BE2C (cell line): ENCODE measurements around the gene MRPL17.

Source experiments
- DNase-seq: peaks from one replicate; pipeline ENCODE4 v3.0.0-alpha.2; 2020
- H3K27me3 ChIP-seq: fragments of 250-450 bp; sonication (Bioruptor Pico); 2 replicates; pipeline ENCODE4 v1.5.1; 2020; ENCODE audit warnings: mild to moderate bottlenecking
- H3K36me3 ChIP-seq: fragments of 250-450 bp; sonication (Bioruptor Pico); 2 replicates; pipeline ENCODE4 v1.5.1; 2020; ENCODE audit warnings: mild to moderate bottlenecking
- H3K4me1 ChIP-seq: fragments of 250-450 bp; sonication (Bioruptor Pico); 2 replicates; pipeline ENCODE4 v1.5.1; 2020
- H3K4me3 ChIP-seq: 2 replicates; pipeline ENCODE4 v1.5.1; 2011; ENCODE audit warnings: low read depth, low read length
- H3K9me3 ChIP-seq: fragments of 250-450 bp; sonication (Bioruptor Pico); 2 replicates; pipeline ENCODE4 v1.5.1; 2020
- TF ChIP-seq, protein P1 (sequence below): IDR thresholded peaks from 2 replicates; pipeline ENCODE4 v1.5.1; 2012; ENCODE audit warnings: mild to moderate bottlenecking, low read depth, low read length

MRPL17 gene

DNA sequence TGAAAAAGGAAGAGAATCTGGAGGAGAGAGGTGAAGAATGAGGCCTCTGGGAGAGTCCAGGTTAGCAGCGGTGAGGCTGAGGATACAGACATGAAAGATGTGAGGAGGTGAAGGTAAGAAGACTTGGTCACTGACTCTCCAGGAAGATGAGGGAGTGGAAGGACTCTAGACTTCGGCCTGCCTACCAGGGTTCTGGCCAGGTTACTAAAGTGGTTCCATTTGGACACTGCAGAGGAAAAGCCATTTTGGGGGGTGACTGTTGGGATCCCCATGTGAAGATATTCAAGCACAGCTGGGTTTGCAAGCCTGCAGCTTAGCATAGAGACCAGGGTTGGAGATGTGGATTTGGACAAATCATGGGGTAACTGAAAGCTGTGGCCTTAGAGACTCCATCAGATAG lies 35.3 kb downstream of the MRPL17 start:
- TF ChIP-seq, protein P1, sequence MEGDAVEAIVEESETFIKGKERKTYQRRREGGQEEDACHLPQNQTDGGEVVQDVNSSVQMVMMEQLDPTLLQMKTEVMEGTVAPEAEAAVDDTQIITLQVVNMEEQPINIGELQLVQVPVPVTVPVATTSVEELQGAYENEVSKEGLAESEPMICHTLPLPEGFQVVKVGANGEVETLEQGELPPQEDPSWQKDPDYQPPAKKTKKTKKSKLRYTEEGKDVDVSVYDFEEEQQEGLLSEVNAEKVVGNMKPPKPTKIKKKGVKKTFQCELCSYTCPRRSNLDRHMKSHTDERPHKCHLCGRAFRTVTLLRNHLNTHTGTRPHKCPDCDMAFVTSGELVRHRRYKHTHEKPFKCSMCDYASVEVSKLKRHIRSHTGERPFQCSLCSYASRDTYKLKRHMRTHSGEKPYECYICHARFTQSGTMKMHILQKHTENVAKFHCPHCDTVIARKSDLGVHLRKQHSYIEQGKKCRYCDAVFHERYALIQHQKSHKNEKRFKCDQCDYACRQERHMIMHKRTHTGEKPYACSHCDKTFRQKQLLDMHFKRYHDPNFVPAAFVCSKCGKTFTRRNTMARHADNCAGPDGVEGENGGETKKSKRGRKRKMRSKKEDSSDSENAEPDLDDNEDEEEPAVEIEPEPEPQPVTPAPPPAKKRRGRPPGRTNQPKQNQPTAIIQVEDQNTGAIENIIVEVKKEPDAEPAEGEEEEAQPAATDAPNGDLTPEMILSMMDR, result no peak
- Histone ChIP-seq H3K36me3 (no peaks in the 10 kb centered on the region), H3K4me1 (no peaks in the 10 kb centered on the region; the same call in 1 of the 2 replicates), H3K27me3 (no peaks in the 10 kb centered on the region), H3K4me3 (no peak overlapping the region), H3K9me3 (no peaks in the 10 kb centered on the region)
- DNase-seq, result no peak

DNA sequence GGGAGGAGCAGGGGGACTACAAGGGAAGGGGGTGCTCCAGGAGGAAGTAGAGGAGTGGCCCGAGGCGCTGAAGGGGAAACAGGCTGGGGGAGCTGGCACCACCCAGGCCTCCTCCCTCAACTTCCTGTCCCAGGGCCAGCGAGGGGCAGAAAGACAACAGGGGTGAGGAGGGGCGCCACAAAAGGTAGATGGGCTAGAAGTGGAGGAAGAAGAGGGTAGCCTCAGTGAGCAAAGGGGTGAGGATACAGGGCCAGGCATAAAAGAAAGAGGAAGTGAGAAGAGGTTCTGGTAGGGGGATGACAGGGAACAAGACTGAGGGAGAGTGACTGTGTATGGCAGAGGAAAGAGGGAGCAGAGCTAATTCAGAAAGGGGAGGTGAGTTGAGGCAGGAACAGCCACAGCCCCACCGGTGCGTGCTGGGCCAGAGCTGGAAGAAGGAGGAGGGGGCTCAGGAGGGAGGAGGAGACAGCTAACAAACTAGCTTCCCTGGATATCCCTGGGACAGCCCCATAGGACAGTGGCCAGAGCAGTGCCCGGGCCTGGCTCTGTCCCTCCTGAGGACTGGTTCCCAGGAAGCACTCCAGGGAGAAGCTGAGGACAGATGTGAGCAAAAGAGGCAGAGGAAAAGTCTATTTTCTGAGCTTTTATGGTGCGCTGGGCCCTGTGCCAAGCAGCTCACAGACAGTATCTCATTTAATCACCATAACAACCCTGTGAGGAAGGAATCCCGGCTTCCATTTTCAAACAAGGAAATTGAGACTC lies 36.0 kb downstream of the MRPL17 start:
- no peaks in the 10 kb centered on the region; the same call in 1 of the 2 replicates for H3K4me1 ChIP-seq
- H3K27me3 ChIP-seq, result no peaks in the 10 kb centered on the region
- no peak overlapping the region for H3K4me3 ChIP-seq
- TF ChIP-seq, protein P1, result no peak
- no peak for DNase-seq
- H3K36me3 ChIP-seq, result no peaks in the 10 kb centered on the region
- H3K9me3 ChIP-seq, result no peaks in the 10 kb centered on the region

DNA sequence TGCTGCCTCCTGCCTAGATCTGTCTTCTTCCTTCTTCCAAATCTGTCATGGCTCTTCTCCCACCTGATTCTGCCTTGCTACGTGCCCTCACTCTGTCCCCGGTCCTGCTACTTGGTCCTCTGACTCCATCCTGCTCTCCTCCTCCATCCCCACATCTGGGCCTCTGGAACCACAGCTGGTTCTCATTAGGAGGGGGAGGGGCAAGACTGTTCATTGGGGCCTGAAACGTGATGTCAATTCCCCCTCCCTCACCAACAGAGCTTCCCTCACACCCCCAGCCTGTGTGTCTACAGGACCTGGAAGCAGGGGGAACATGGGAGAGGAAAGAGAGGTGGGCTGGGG lies 36.6 kb downstream of the MRPL17 start:
- Histone ChIP-seq H3K4me1 (no peaks in the 10 kb centered on the region; the same call in 1 of the 2 replicates), H3K4me3 (no peak overlapping the region), H3K27me3 (no peaks in the 10 kb centered on the region), H3K36me3 (no peaks in the 10 kb centered on the region), H3K9me3 (no peaks in the 10 kb centered on the region)
- DNase-seq, result peak; percentile 23
- TF ChIP-seq, protein P1, result no peak

DNA sequence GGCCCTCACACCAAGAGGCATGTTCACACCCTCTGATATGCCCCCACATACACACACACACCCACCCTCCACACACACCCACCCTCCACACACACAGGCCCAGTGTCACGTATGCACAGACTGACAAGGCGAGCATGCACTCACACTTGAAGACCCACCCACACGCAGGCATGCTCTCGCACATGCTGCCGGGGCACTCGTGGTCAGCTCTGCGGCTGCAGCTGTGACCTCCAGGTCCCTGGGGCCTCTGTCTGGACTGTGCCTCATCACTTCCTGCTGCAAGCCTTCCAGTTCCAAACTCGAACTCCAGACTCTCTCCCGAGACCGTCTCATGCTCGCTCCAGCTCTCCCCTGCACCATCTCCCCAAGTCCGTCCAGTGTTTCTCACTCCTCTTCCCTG lies 37.1 kb downstream of the MRPL17 start:
- TF ChIP-seq, protein P1, result no peak
- no peaks in the 10 kb centered on the region; the same call in 1 of the 2 replicates for H3K4me1 ChIP-seq
- H3K4me3 ChIP-seq, result no peak overlapping the region
- H3K27me3 ChIP-seq, result no peaks in the 10 kb centered on the region
- H3K9me3 ChIP-seq, result no peaks in the 10 kb centered on the region
- DNase-seq, result no peak
- no peaks in the 10 kb centered on the region for H3K36me3 ChIP-seq

DNA sequence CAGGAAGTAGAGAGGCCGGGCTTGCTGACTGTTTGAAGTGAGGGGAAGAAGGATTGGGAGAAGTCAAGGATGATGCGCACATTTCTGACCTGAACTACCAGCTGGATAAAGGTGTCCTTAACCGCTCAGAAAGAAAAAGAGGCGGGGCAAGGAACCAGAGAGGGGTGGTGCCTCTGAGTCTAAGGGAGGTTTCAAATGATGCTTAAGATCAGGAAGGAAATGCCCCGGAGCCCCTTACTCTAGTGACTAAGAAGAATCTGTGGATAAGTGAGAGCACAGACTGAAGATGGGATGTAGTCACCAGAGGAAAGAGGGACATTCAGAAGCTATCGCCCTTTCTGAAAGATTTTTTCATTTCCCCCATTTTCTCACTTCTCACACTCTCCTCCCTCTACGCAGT lies 40.2 kb downstream of the MRPL17 start:
- no peak for DNase-seq
- TF ChIP-seq, protein P1, result no peak
- Histone ChIP-seq H3K4me3 (no peak overlapping the region), H3K36me3 (no peaks in the 10 kb centered on the region), H3K27me3 (no peaks in the 10 kb centered on the region), H3K9me3 (no peaks in the 10 kb centered on the region), H3K4me1 (no peaks in the 10 kb centered on the region; the same call in 1 of the 2 replicates)

DNA sequence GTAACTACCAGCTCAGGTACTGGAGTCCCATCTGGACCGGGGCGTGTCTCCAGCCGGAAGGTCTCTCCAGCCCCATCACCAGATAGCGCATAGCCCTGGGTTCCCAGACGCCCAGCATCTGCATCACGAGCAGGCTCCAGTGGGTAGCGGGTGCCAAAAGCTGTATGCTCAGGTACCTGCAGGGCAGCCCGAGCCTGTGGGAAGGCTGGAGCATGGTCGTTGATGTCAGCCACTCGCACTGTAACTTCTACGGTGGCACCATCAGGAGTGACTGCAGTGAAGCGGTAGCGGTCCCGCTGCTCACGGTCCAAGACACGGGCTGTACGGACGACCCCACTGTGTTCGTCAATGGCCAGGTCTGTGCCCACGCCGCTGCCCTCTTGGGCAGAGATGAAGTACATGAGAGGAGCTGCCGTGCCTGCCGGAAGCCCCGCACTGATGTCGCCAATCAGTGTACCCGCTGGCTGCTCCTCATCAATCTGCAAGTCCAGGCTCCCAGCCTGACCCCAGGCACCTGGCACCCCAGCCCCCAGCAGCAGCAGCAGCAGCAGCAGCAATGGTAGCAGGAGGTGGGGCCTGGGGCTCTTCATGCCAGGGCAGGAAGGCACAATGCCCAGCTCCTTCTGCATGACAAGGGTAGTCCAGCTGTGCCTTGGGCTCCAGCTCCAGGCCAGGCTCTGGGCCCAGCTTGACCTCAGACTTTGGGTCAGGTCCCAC lies 42.0 kb downstream of the MRPL17 start:
- DNase-seq, result no peak
- no peaks in the 10 kb centered on the region for H3K27me3 ChIP-seq
- H3K4me3 ChIP-seq, result no peak overlapping the region
- H3K4me1 ChIP-seq, result no peaks in the 10 kb centered on the region
- no peaks in the 10 kb centered on the region for H3K9me3 ChIP-seq
- TF ChIP-seq, protein P1, result no peak
- no peaks in the 10 kb centered on the region for H3K36me3 ChIP-seq
